ENCODE results near the gene TC2N.
"Not testable (repeated sequence)": the region's sequence is repeated elsewhere in the genome, so short reads cannot be mapped to it uniquely, and the experiment has no call there.

Gene TC2N

DNA sequence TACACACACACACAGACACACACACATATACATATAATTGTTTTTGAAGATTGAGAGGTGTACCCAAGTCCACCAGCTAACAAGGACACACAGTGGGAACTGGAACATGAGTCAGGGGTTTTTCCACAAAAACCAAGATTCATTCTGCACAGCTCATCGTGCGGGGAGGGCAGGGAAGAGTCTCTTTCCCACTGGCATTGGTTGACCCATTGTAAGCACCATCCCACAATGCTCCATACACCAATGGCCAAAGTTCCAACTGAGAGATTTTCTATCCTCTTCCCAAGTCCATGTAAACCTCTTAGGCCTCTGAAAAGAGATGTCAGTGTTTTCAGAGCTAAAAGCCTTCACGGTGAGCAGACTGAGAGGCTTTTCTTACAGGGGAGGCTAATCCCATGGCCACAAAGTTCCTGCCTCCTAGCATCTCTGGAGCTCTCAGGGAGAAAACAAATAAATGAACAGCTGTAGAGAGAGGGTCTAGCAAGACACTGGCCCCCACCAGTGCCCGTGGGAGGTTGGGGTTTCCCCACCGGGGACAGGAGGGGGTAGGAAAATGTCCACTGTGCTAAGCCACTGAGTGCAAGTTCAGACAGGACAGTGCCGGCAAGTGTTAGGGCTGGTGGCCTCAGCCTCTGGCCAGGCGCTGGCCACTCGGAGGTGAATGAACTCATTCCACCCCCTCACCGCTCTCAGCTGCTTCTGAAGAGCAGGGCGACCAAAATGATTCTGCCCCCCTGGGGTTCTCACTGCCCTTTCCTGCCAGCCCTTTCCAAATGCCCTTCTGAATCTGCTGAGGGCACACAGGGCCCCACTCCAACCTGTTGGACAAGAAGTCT lies 21.5 kb upstream of the TC2N start:
- DNase-seq, result no peak

GRCh38 chr14:91886961-91887360 lies 19.6 kb upstream of the TC2N start:
- no peak for DNase-seq

DNA sequence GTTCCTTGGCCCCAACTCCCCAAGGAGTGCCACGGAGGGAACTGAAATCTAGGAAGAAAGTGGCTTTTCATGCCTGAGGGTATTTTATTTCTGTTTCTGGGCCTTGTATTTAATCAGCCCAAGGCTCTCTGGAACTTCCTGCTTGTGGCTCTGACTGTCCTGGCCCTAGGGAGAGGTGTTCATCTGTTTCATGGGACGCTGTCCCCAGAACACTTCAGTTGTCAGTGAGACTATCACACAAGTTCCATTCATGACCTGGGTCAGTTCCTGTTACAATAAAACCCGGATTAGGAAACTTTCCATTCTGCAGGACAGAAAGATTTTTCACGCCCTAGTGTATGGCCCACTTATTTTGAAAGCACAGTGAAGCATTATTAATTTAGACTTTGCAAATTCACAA lies 18.5 kb upstream of the TC2N start:
- DNase-seq, result no peak

DNA sequence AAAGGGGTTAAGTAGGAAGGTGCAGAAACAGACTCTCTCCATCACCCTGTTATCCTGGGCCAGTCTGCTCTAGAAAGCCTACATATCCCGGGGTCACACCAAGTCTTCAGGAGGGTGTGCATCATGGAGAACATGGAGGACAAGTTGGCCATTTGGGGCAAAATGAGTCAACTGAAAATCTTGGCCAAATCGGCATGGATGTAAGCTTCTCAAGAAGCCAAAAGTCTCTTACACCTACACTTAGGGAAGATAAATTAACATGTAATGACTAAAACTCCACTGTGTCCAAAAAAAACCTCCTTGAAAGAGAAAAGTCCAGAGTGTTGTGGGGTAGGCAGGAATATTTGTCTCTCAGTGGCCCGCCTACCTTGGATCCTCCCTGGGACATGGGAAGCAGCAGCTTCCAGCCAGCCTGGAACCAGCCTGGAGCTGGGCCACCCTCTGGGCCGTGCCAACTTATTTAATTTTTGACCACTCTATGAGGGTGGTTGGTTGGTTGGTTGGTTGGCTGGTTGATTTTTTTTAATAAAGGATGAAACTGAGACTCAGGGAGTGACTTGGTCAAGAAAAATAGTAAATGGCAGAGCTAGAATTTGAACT lies 17.9 kb upstream of the TC2N start:
- DNase-seq, result no peak

- DNase-seq, result no peak
These were observed 17.3 kb upstream of the TC2N start for GRCh38 chr14:91884664-91885063.

DNA sequence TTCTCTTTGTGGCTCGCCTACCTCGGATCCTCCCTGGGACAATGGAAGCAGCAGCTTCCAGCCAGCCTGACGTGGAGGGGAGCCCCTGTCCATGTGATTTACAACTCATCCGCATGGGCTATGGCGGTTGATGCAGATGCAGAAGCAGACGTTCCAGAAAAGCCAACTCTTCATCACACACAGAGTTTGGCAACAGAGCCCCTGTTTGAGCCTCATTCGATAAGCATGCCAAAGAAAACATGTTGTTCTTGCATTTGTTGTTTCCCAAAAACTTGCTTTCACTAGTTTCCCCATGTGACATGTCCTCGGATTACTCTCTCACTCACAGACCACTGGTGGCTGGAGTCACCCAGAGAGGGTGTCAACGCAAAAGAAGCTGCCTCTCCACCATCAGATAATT lies 16.4 kb upstream of the TC2N start:
- no peak for DNase-seq

DNA sequence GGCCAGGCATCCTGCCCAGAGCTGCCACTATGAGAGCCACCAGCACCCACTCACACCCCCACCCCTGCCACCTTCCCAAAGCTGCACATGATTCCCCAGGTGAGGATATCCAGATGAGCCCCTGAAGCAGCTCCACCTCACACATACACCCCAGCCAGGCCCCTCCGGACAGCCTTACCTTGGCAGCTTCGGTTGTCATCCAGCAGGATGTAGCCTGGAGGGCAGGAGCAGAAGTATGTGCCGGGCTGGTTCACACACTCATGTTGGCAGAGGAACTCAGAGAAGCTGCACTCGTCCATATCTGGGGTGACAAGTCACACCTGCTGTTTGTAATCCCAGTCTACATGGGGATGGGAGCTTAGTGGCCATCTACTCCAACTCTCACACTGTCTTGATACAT lies 15.4 kb upstream of the TC2N start:
- DNase-seq, result no peak

- DNase-seq, result no peak
These were observed 15.0 kb upstream of the TC2N start for GRCh38 chr14:91882369-91882768.

DNA sequence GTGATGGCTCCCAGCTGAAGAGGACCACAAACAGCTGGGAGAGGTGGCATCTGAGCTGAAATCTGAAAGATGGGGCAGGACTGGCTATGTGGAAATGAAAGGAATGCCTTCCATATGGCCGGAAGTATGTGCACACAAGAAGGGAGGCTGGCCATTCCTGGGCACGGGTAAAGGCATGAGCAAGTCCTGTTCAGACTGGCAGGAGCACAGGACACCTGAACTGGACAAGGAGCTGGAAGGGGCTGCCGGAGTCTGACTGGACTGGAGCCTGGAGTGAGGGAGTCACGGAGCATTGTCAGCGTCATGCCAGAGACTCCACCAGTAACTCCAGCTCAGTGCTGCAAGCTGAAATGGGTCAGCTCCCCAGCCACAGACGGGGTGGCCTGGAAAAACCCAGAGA lies 11.9 kb upstream of the TC2N start:
- DNase-seq, result no peak

- DNase-seq, result no peak
These were observed 10.9 kb upstream of the TC2N start for GRCh38 chr14:91878274-91878673.

DNA sequence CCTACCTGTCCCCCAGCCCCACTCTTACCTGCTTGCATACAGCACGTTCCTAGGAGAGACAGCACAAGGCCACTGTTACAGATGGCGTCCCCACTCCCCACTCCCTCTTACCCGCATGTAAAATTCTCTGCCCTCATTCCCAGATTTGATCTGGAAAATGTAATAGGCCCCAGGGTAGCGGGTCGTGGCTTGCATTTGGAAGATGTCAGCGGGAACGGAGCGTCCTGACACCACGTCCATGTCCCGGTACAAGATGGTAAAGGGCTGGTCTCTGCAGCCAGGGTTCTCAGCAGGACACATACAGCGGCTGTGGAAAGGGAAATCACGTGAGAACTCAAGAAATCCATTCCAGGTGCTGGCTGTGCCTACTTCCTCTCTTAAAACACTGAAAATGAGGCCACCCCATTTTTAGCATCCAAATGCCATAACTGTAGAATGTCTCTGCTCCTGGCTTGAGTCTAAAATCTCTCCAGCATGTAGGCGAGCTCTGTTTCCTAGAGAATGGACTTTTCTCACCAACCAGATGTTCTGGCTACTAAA lies 10.1 kb upstream of the TC2N start:
- DNase-seq, result no peak

- no peak for DNase-seq
These were observed 9.2 kb upstream of the TC2N start for GRCh38 chr14:91876492-91876891.

GRCh38 chr14:91875525-91876286 lies 8.4 kb upstream of the TC2N start:
- no peak for DNase-seq

- no peak for DNase-seq
These were observed 6.4 kb upstream of the TC2N start for GRCh38 chr14:91873471-91874415.

DNA sequence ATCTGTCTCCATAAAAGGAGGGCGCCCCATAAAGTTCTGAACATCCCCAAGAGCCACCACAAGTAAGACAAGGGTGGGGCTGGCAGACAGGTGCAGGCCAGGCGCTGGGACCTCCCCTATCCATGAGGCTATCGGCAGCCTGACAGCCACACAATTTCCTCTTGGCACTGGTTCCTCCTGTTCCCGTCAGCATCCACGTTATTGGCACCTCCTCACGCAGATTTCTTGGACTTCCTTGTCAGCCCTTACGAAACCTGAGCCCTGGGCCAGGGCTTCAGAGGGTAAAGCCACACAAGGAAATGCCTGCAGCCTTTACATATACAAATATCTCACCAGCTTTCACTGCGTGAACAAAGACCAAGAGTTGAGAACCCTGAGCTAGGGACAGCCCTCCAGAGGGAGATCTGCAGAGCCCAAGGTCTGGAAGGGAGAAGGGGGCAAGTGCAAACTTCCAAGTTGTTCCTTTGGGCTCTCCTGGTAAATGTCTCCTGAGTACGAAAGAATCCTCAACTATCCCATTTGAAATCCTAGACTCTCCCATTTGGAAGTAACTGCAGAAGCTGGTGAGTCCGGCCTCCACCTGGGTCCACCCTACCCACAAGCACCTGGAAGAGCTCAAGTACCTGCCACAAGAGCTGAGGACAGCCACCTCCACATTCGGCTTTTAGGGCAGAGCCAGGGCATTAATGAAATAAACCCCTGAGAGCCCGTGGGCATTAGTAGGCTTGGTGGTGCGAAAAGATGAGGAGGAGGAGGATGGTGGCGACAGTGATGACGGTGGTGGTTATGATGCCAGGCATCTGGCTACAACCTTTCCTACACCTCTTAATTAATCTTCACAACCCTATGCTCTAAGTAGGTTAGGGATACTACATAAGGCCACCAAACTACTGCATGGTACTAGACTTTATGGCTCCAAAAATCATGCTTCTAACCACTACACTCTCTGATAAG lies 5.5 kb upstream of the TC2N start:
- DNase-seq, result no peak

DNA sequence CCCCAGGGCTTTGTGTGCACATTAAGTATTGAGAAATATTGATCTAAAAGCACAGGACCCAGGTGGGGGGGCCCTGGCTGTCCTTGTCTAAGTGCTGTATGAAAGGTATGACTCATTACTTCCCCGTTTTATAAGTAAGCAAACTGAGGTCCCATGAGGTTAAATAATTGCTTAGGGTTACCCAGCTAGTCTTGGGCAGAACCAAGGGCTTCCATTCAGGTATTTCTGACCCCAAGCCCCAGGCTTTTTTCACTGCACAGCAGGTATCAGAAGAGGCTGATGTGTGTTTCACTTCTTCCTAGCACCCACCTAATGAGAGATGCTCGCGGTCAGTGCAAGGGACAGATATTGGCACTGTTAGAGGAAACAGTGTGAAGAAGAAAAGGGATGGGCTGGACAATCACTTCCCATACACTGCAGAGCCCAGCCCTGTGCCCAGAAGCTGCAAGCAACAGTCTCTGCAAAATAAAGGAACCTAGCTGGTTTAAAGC lies 4.7 kb upstream of the TC2N start:
- no peak for DNase-seq

- DNase-seq, result not testable (repeated sequence)
These were observed 4.1 kb upstream of the TC2N start for GRCh38 chr14:91871401-91871800.

DNA sequence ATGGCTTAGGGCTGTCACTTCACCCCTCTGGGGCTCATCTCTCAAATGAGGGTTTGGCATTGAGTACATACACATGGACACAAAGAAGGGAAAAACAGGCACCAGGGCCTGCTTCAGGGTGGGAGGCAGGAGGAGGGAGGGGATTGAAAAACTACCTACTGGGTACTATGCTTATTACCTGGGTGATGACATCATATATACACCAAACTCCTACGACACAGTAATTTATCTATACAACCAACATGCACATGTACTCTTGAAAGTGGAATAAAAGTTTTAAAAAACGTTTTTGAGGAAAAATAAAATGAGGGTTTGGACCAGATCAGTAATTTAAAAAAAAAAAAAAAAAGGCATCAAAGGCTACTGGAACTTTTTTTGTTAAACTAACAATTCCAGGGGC lies 3.6 kb upstream of the TC2N start:
- no peak for DNase-seq

DNA sequence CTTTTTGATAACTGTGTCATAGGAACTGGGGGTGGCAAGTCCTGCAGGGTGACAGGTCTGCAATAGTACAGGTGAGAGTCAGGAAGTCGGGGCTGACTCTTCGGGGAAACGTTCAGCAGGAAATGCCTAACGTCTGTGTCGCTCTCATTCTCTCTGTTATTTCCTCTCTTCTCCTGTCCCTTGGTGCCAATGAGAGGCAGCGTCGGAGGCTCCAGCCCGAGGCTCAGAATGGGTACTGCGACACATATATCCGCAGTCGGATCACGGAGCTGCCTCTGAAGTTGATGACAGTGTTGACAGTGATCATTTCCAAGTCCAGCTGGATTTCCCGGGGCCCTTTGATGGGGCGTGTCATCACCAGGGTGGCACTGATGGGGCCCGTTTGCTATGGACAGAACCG lies 2.7 kb upstream of the TC2N start:
- DNase-seq, result peak; percentile 65

DNA sequence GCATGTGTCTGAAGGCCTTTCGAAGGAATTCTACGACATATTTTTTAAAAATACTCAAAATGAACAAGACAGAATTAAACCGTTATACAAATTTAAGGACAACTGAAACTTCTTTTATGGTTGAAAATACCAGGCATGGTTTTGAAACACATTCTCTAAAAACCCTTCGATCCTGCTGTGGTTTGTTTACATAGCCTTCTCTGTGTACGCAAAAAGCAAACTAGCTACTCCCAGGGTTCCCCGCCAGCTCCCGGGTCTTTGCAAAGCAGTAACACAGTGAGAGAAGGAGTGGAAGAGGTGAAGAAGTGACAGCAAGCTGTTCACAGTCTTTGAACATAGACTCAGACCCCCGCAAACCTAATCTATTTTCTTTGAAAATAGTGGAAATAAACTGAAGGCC lies 2.2 kb upstream of the TC2N start:
- DNase-seq, result no peak

All from islet precursor cell (in vitro differentiated cells).